GM04504 (cell line): ENCODE measurements around the gene RGL4.
"Not testable (repeated sequence)": the region's sequence is repeated elsewhere in the genome, so short reads cannot be mapped to it uniquely, and the experiment has no call there.

ENCODE experiments used
- DNase-seq: peaks from one replicate; pipeline ENCODE4 v3.0.0-alpha.2; 2012; ENCODE audit warnings: low read depth

Gene RGL4, protein sequence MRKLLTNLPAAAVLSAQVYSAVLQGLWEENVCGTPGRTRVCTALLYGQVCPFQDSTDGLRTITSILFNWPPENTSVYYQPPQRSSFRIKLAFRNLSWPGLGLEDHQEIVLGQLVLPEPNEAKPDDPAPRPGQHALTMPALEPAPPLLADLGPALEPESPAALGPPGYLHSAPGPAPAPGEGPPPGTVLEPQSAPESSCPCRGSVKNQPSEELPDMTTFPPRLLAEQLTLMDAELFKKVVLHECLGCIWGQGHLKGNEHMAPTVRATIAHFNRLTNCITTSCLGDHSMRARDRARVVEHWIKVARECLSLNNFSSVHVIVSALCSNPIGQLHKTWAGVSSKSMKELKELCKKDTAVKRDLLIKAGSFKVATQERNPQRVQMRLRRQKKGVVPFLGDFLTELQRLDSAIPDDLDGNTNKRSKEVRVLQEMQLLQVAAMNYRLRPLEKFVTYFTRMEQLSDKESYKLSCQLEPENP

GRCh38 chr22:23690713-23691112 is at the start of gene RGL4:
TSS of gene RGL4 (plus strand) at chr22:23691013. CDS start at chr22:23692031, 1,018 bp downstream.
- DNase-seq: no peak

DNA sequence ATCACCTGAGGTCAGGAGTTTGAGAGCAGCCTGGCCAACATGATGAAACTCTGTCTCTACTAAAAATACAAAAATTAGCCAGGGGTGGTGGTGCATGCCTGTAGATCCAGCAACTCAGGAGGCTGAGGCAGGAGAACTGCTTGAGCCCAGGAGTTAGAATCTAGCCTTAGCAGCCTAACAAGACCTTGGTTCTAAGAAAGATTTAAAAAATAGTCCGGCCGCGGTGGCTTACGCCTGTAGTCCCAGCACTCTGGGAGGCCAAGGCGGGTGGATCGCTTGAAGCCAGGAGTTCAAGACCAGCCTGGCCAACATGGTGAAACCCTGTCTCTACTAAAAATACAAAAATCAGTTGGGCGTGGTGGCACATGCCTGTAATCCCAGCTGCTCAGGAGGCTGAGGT is 44.3 kb upstream of the RGL4 start:
- DNase-seq: not testable (repeated sequence)

DNA sequence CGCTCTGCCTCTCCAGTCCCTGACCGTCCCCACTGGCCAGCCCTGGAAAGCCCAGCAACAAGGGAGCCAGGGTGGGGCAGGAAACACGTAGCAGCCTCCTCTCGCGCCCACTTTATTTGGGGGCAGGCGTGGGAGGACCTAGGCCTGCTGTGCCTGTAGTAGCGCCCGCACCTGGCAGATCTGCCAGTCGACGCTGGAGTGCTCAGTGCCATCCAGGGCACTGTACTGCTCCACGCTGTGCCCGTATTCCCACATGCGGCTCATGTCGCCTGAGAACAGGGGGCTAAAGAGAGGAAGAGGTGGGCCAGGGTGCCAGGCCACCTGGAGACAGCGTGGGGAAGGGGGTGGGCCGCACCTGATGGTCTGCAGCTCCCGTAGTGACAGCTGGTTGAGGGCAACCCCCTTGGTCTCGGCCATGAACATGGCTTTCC is 41.7 kb upstream of the RGL4 start:
- DNase-seq: no peak

DNA sequence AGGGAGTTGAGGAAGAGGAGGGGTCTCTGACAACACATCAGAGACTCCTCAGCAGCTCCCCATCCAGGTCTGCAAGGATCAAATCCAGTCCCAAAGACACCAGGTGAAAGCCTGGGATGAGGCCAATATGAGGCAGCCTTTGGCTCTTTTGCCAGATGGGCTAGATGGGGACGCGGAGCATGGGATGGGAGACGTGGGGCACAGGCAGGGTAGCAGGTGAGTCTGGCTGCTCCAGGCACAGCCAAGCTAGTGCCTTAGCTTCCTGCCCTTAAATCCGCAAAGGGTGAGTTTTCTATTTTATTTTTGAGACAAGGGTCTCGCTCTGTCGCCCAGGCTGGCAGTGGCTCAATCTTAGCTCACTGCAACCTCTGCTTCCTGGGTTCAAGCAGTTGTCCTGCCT is 39.1 kb upstream of the RGL4 start:
- no peak for DNase-seq

GRCh38 chr22:23652286-23652685 is 38.5 kb upstream of the RGL4 start:
- no peak for DNase-seq

- DNase-seq: no peak
Observed at GRCh38 chr22:23652711-23653110, 38.1 kb upstream of the RGL4 start.

- no peak for DNase-seq
Observed at GRCh38 chr22:23655891-23656475, 34.8 kb upstream of the RGL4 start.

- DNase-seq: no peak
Observed at GRCh38 chr22:23657727-23658126, 33.1 kb upstream of the RGL4 start.

DNA sequence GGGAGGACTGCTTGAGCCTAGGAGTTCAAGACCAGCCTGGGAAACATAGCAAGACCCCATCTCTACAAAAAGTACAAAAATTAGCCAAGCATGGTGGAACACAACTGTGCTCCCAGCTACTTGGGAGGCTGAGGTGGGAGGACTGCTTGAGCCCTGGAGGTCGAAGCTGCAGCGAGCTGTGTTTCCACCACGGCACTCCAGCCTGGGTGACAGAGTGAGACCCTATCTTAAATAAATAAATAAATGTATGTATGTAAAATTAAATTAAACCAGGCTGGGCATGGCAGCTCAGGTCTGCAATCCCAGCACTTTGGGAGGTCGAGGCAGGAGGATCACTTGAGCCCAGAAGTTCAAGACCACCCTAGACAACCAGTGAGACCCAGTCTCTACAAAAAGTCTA is 30.4 kb upstream of the RGL4 start:
- not testable (repeated sequence) for DNase-seq

GRCh38 chr22:23670378-23671295 is 20.2 kb upstream of the RGL4 start:
- no peak for DNase-seq

DNA sequence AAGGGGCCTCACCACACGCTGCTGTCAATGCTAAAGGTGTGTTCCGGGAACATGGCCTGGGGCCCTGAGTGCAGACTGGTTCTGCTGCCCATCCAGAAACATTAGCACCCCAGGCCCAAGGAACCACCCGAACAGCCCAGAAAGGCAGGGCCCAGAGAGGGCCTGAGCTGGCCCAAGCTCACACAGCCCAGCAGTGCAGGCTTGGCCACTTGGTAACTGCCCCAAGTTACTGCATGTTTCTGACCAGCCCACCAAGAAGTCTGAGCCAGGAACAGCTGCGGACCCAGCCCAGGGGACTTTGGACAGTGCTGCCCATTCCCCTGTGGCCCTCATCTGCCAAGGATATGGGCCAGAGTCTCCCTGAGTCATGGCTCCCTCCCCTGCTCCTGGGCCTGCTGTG is 19.4 kb upstream of the RGL4 start:
- DNase-seq: not testable (repeated sequence)

DNA sequence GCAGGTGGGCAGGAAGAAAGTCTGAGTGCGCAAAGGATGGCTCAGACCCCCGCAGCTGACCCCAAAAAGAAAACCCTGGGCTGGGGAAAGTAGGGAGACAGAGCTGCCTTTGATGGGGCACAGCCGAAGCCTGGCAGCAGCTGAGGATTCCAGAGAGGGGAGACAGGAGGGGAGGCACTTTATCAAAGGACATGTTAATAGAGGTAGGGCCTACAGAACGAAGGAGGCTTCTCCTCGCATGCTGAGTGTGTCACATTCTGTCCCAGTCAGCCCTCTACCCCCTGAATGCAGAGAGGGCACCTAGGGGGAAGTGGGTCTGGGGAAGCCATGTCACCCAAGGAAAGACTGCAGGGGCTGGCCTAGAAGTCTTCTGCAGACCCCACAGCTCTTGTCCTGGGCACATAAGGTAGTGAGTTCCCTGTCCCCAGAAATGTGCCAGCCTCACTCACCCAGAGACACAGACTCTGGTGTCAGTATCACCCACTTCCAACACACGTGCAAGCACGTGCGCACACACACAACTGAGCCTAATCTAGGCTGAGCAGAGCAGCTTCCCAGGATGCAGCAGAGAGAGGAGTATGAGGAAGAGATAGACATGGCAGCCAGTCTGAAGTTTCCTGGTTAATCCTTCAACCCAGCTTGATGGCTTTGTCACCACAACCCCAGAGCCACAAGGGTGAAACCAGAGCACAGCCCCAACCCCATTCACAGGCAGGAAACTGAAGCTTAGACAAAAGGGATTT is 18.3 kb upstream of the RGL4 start:
- DNase-seq: not testable (repeated sequence)

- no peak for DNase-seq
Observed at GRCh38 chr22:23673050-23673620, 17.7 kb upstream of the RGL4 start.

GRCh38 chr22:23673826-23674690 is 16.8 kb upstream of the RGL4 start:
- no peak for DNase-seq

DNA sequence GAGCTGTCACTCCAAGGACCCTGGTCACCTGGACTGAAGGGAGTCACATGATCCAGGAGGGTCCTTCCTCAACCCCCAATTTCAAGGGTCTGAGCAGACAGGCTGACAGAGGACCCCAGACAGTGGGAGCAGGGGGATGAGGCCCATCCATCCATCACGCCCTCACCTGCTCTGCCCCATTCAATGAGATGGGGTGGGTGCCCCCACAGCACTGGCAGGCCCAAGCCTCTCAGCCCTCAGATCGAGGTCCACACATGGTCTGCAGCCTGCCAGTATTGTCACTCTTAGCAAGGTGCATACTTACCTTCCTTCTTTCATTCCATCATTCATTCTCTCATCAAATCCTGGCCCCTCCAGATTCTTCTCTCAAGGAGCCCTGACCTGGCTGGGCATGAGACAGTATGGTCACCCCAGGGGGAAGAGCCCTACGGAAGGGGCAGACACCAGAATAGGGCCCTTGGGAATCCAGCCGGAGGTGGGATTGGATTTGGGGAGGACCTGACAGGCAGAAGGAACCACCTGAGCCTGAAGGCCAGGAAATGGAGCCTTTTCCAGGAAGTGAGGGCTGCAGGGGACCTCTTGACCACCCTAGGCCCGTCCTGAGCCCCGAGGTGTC is 15.8 kb upstream of the RGL4 start:
- DNase-seq: not testable (repeated sequence)

DNA sequence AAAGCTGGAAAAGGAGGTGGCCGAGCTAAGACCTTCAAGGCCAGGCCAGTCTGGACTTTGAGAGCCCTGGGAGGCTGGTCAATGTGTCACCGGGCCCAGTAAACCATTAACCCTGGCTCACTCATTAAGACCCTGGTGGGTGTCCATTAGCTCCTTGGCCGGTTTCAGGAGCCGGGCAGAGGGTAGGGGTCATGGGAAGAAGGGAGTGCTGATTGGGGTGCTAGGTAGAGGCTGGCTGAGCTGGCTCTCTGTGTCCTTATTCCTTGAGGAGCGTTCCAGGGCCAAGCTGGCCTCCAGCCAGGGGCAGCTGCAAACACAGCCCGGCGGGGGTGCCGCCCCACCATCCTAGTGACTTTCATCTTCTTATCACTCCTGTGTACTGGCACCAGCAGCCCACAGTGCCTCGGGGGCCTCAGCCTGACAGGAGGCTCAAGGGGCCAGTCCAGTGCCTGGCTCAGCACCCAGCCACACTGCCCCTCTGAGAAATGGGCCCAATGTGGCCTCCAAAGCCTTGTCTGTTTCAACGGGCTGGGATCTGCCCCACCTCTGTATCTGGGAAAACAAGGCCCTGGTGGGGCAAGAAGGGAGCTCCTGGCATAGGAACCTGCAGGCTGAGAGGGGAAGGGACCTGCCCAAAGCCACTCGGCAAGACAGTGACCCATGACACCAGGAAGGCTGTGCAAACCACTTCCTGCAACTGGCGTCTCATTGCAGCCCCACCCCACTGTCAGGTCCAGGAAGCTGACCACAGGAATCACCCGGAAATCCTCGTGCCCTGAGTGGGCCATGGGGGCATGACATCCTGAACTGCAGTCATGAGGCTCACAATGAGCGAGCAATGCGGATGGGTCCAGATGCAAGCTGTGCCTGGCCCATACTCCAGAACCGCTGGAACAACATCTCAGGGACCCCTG is 15.1 kb upstream of the RGL4 start:
- no peak for DNase-seq

GRCh38 chr22:23676841-23677700 is 13.7 kb upstream of the RGL4 start:
- not testable (repeated sequence) for DNase-seq

DNA sequence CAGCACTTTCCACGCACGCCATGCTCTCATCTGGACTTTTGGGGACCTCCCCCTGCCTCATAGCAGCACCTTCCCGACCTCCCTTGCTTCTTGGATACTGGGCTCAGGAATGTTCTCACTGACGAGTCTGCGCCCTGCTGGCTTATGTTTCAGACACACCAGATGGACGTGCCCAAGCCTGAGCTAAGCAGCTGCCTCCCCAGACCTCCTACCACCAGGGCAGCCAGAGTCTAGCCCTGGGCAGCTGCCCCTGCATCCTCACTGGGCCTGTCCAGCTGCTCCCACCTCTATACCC is 13.2 kb upstream of the RGL4 start:
- no peak for DNase-seq
